Motor neuron (in vitro differentiated cells): Measurements from ENCODE around the gene PTPN21. TPM values are rescaled to one million over a fixed set of nuclear protein-coding genes. Genes with fewer than 3 reads are reported as not detected.

Experiments used
- ATAC-seq, 8 experiments: fragments of 200-7000 bp; cut with Tn5 transposase; replicated peaks in 6 of 8; 2 replicates each; pipeline ENCODE4 v1.8.0; 2021; ENCODE audit warnings: mild to moderate bottlenecking in 8 of 8, moderate library complexity in 8 of 8
- H3K27ac ChIP-seq, 2 donors: fragments of 250-450 bp; sonication (Bioruptor Pico); 2 replicates each; pipeline ENCODE4 v1.9.0; 2021; ENCODE audit warnings: antibody characterized with exemption in 2 of 2, mild to moderate bottlenecking in 2 of 2, moderate library complexity in 1 of 2
- H3K4me1 ChIP-seq, 2 donors: fragments of 250-450 bp; sonication (Bioruptor Pico); replicated peaks in 1 of 2; 2 replicates each; pipeline ENCODE4 v1.6.1; 2021; ENCODE audit warnings: antibody characterized with exemption in 2 of 2, mild to moderate bottlenecking in 2 of 2, moderate library complexity in 1 of 2
- H3K4me3 ChIP-seq, 5 donors: fragments of 250-450 bp; sonication (Bioruptor Pico); 2 replicates each; pipeline ENCODE4 v1.9.0; 2021; ENCODE audit warnings: antibody characterized with exemption in 5 of 5, mild to moderate bottlenecking in 5 of 5, moderate library complexity in 4 of 5
- WGBS, 10 experiments: fragments of 450-650 bp; shearing (Covaris generic); methylation state at CpG; one replicate each; pipeline ENCODE4 v1.0.0; 2022; 5-methylcytosine and 5-hydroxymethylcytosine counted together
- in situ Hi-C, 9 experiments: fragments of 400-800 bp; cut with MboI; loops; one replicate each; pipeline ENCODE4 v1.15.0; 2021; ENCODE audit warnings: low sequenced_read_pairs in 9 of 9, low pct_unique_long_range_greater_than_20kb in 2 of 9; ENCODE audit not compliant: unreplicated experiment in 9 of 9
- total RNA-seq, 8 experiments: library from RNA; unstranded; fragments of 300-600 nt; gene quantifications; 2 replicates each; pipeline versions ENCODE4 v1.2.3 to v1.2.4, GENCODE V29; 2022

The PTPN21 gene
- 10 to 100 TPM in 2 of 8 experiments, 1 to 10 TPM in 6; 3.6 to 19.2 (median 5.1) TPM for total RNA-seq

GRCh38 chr14:88554457-88555286 lies at the start of gene PTPN21:
Gene PTPN21, minus strand, starts transcription at chr14:88555007. Its CDS starts 4,590 bp downstream, at chr14:88550417.
- ATAC-seq = peak; percentile 74 to 78 (median 76)
- Histone ChIP-seq H3K4me1 (peaks cover 4 to 15% of the 10 kb centered on the region in 2 donors), H3K4me3 (peak within 1 kb of the TSS; percentile 69 to 100 (median 88)), H3K27ac (peak within 1 kb of the TSS; percentile 65 to 71)
- 0% methylated on average over 1 to 3 of the region's 103 CpGs; no CpG with 5 or more reads in 7 of the 10 experiments for WGBS, 10 experiments
- in situ Hi-C loops = loop anchor here in 2 of 9 experiments (10.0 to 25.0 kb wide), 2 partner anchors 60 to 542 kb away; partner anchors contain the start of gene GPR65 (in 1 of the 2)

GRCh38 chr14:88604212-88604611 lies 49.4 kb upstream of the PTPN21 start:
- ATAC-seq = peak in 3 of 8 experiments; percentile 52 to 99 (median 96)
- in situ Hi-C loops = no loop called here
- no peaks in the 10 kb centered on the region for H3K4me1 ChIP-seq
- no peak overlapping the region for H3K4me3 ChIP-seq
- H3K27ac ChIP-seq = no peak overlapping the region

DNA sequence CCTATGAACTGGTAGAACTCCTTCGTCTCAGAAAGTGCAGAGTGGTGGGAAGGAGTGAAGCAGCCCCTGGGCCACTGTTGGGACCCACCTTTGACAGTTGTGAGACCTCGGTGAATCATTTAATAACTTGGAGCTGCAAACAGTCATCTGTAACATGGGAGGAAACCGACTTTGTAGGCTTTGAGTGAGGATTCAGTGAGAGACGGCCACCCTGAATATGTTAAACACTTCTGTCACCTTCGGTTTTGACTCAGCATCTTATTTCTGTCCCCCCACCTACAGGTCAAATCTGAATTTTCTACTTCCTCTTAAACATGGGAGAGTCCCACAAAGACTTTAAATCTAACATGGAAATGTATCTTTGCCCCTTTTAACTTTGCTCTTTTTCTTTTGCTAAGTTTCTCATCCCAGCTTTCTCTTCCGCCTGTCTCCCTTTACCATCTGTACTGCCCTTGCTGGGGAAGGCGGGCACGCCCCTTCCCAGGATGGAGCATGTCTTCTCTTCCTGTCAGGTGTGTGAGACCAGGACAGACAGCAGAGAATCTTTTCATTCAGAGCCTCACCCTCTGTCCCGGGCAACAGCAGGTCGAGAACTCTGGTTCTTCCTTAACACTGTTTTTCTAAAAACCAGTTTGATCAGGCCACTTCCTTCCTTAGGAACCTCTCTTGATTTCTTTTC lies 45.1 kb upstream of the PTPN21 start:
- no peak for ATAC-seq
- Histone ChIP-seq H3K27ac (no peak overlapping the region), H3K4me3 (no peak overlapping the region), H3K4me1 (no peaks in the 10 kb centered on the region)
- in situ Hi-C loops = no loop called here
- WGBS, 10 experiments = 89 to 94% (median 92%) methylated on average over 3 to 9 of the region's 10 CpGs; no CpG with 5 or more reads in 1 of the 10 experiments

- H3K4me1 ChIP-seq = no peaks in the 10 kb centered on the region
- no peak overlapping the region for H3K27ac ChIP-seq
- no peak overlapping the region for H3K4me3 ChIP-seq
- in situ Hi-C loops = no loop called here
- 80 to 100% (median 96%) methylated on average over 2 to 7 of the region's 8 CpGs; no CpG with 5 or more reads in 2 of the 10 experiments for WGBS, 10 experiments
- ATAC-seq = no peak
These were observed 44.5 kb upstream of the PTPN21 start for GRCh38 chr14:88599326-88599725.

DNA sequence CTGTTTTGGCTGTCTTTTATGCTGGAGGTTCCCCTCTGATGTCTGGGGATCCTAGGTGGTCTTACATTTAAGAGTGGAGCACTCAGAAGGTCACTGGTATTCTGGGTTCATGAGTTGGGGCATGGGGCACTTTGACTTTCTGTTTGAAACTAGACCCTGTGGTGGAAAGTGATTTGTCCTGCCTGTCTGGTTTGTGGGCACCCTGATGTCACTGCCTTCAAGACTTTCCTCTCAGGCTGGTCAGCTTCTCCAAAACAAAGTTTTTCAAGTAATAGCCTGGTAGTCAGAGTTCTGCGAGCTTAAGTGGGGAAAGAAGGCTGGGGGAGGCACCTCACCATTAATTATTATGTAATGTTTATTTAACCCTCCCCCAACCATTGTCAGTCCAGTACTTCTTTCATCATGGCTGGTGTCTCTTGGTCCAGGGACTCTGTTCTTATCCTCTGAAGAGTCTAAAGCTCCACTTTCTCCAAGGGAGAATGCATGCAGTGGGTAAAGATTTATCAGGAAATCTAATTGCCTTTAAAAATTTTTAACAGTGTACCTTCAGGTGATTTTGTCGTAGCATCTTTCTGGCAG lies 43.4 kb upstream of the PTPN21 start:
- in situ Hi-C loops = no loop called here
- 57 to 100% (median 100%) methylated on average over 1 to 2 of the region's 2 CpGs; no CpG with 5 or more reads in 4 of the 10 experiments for WGBS, 10 experiments
- H3K4me3 ChIP-seq = no peak overlapping the region
- H3K27ac ChIP-seq = no peak overlapping the region
- no peaks in the 10 kb centered on the region for H3K4me1 ChIP-seq
- no peak for ATAC-seq

DNA sequence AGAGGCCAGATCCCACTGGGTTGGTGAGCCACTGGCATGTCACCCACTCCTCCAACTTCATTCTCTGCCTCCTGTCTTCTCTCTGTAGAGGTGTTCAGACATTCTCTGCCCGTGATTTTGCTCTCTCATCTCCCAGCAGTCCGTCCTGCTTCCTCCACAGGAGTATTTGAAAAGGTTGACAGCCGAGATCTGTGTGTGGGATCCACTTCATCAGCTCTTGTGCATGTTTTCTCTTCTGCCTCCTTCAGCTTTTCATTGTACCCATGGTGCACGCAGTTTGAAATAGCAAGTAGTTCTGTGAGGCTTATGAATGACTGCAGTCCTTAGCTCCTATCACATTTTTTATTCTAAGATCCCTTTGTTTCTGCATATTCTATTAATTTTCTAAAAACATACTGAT lies 42.8 kb upstream of the PTPN21 start:
- Histone ChIP-seq H3K27ac (no peak overlapping the region), H3K4me3 (no peak overlapping the region), H3K4me1 (no peaks in the 10 kb centered on the region)
- ATAC-seq = no peak
- 80 to 100% (median 98%) methylated on average over 1 to 4 of the region's 4 CpGs; no CpG with 5 or more reads in 2 of the 10 experiments for WGBS, 10 experiments
- in situ Hi-C loops = no loop called here

DNA sequence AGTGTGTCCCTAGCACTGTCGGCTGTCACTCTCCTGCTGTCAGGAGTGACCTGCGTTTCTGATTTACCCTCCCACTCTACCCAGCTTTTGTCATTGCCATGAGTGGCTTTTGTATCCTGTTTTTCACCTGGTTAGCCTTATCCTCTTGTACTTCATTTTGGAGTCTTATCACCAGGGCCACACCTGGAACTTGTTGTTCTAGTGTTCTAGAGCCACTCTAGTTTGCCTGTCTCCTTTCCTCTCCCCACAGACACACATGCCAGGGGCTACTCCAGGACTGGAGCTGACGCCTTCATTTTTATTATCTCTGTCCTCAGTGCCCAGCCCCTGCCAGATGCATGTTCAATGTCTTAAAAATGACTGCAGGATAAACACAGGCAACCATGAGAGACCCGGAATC lies 42.2 kb upstream of the PTPN21 start:
- H3K4me1 ChIP-seq = no peaks in the 10 kb centered on the region
- no peak overlapping the region for H3K27ac ChIP-seq
- no peak overlapping the region for H3K4me3 ChIP-seq
- in situ Hi-C loops = no loop called here
- 79 to 100% (median 100%) methylated on average over 1 to 3 of the region's 4 CpGs; no CpG with 5 or more reads in 1 of the 10 experiments for WGBS, 10 experiments
- ATAC-seq = no peak

GRCh38 chr14:88592031-88592430 lies 37.2 kb upstream of the PTPN21 start:
- WGBS, 10 experiments = 0 to 100% (median 63%) methylated on average over 1 of the region's 1 CpG; no CpG with 5 or more reads in 3 of the 10 experiments
- in situ Hi-C loops = no loop called here
- no peak overlapping the region for H3K4me3 ChIP-seq
- H3K27ac ChIP-seq = no peak overlapping the region
- H3K4me1 ChIP-seq = no peaks in the 10 kb centered on the region
- ATAC-seq = no peak

DNA sequence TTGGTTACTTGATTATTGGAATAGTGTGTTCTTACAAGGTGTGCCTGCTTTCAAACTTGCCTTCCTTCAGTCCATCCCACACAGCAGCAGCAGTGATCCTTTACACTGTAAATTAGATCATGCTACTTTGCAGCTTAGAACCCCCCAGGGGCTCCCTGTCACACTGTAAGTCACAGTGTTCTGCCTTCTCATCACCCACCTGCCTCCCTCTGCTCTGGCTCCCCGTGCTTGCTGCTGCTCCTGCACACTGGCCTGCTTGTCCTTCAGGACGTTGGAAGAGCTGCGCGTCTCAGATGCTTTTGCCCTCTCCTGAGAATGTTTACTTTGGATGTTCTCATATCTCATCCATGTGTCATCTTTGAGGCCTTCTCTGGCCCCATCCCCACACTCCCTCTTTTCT lies 35.4 kb upstream of the PTPN21 start:
- no peak overlapping the region for H3K4me3 ChIP-seq
- ATAC-seq = peak in 1 of 8 experiments; percentile 50
- H3K27ac ChIP-seq = no peak overlapping the region
- no peaks in the 10 kb centered on the region for H3K4me1 ChIP-seq
- in situ Hi-C loops = no loop called here
- WGBS, 10 experiments = 80 to 85% (median 83%) methylated on average over 1 to 4 of the region's 4 CpGs; no CpG with 5 or more reads in 6 of the 10 experiments

- no peak overlapping the region for H3K4me3 ChIP-seq
- H3K27ac ChIP-seq = no peak overlapping the region
- H3K4me1 ChIP-seq = no peaks in the 10 kb centered on the region
- WGBS, 10 experiments = 84 to 100% (median 97%) methylated on average over 2 to 5 of the region's 5 CpGs
- ATAC-seq = no peak
- in situ Hi-C loops = no loop called here
These were observed 33.3 kb upstream of the PTPN21 start for GRCh38 chr14:88588081-88588480.

DNA sequence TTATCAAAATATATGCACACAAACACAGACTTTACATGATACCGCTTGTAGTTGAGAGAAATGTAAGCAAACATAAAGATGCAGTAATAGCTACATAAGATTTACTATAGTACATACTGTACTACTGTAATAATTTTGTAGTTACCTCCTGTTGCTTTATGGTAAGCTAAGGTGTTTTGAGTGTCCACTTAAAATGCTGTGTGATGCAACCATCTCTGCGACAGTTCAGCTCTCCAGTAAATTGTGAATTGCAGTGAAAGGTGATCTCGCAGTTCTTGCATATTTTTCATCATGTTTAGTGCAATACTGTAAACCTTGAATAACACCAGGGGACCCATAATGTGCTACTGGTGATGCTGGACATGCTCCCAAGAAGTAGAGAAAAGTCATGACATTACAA lies 29.6 kb upstream of the PTPN21 start:
- no peak overlapping the region for H3K4me3 ChIP-seq
- no peak overlapping the region for H3K27ac ChIP-seq
- no peak for ATAC-seq
- in situ Hi-C loops = no loop called here
- H3K4me1 ChIP-seq = no peaks in the 10 kb centered on the region
- WGBS, 10 experiments = 86 to 100% (median 99%) methylated on average over 1 to 3 of the region's 3 CpGs; no CpG with 5 or more reads in 2 of the 10 experiments

GRCh38 chr14:88576222-88576621 lies 21.4 kb upstream of the PTPN21 start:
- WGBS, 10 experiments = 92 to 100% (median 98%) methylated on average over 2 to 5 of the region's 5 CpGs; no CpG with 5 or more reads in 1 of the 10 experiments
- no peak for ATAC-seq
- H3K27ac ChIP-seq = no peak overlapping the region
- in situ Hi-C loops = no loop called here
- no peaks in the 10 kb centered on the region for H3K4me1 ChIP-seq
- H3K4me3 ChIP-seq = no peak overlapping the region

DNA sequence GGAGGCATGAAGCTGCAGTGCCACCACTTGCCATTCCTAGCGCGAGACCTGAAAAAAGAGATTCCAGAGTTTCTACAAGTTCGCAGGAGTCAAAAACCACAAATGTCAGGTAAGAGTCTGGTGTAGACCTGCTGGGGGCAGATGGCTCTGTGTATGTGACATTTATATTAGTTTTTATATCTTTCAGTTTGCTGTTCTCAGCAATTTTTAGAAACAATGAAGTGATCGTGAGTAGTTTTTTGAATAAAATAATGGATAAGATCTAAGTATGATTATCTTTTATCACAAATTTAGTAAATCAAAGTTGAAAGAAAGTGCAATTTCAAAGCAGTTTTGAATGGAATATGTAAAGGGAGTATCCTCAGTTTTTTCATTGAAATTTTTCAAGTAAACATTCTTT lies 17.3 kb upstream of the PTPN21 start:
- in situ Hi-C loops = loop anchor here in 1 of 9 experiments (25.0 kb wide), 1 partner anchor 560 kb away; the partner anchor contains the start of gene GPR65

More for the DNA sequence above, 17.3 kb upstream of the PTPN21 start:
- Histone ChIP-seq H3K4me3 (no peak overlapping the region), H3K27ac (no peak overlapping the region), H3K4me1 (no peaks in the 10 kb centered on the region)
- no peak for ATAC-seq
- 89 to 100% (median 100%) methylated on average over 1 to 4 of the region's 4 CpGs; no CpG with 5 or more reads in 1 of the 10 experiments for WGBS, 10 experiments
